ENCODE results near the gene TAC4. TPM values are rescaled to one million over a fixed set of nuclear protein-coding genes. Genes with fewer than 3 reads are reported as not detected.

The TAC4 gene
- total RNA-seq, 2 experiments from 2014 or later: not detected

- BruUV-seq (replicated peaks): no TSS peak
- Histone ChIP-seq H3K4me2 (ENCODE audit: low read length) (no peak overlapping the region), H3K4me1 (ENCODE audit: insufficient read depth, low read length, poor library complexity, severe bottlenecking) (no peaks in the 10 kb centered on the region), H3K79me2 (ENCODE audit: insufficient read depth, low read depth, low read length) (no peaks in the 10 kb centered on the region), H4K20me1 (ENCODE audit: insufficient read depth, low read length) (no peaks in the 10 kb centered on the region), H3K9me2 (ENCODE audit: insufficient read depth, low read length) (no peaks in the 10 kb centered on the region), H3K27ac (ENCODE audit: low read depth, low read length, poor library complexity, severe bottlenecking) (no peak overlapping the region), H2AFZ (ENCODE audit: low read length) (no peak overlapping the region), H3K4me3 (ENCODE audit: low read depth, low read length, poor library complexity, severe bottlenecking) (no peak overlapping the region), H3K9me3 (ENCODE audit: low read length) (no peaks in the 10 kb centered on the region), H3K36me3 (ENCODE audit: insufficient read depth, low read length) (no peaks in the 10 kb centered on the region)
- intact Hi-C loops (cut with micrococcal nuclease; ENCODE audit: unreplicated experiment): no loop called here
- no peak for TF ChIP-seq CTCF (conservative IDR thresholded peaks at IDR 0.05; ENCODE audit: low read length)
- TF ChIP-seq EZH2phosphoT487 (IDR thresholded peaks at IDR 0.05; ENCODE audit: borderline replicate concordance, low read depth, low read length): no peak
- CTCF ChIA-PET (ENCODE audit: unreplicated experiment): interaction anchor here (0.6 to 1.0 kb wide), 2 partner anchors 131 to 139 kb away, joined by 3 to 4 read pairs; no protein-coding TSS in a partner anchor
- POLR2A ChIA-PET: no interaction called here
- DNase-seq (ENCODE audit: low spot score): no peak
Measured at GRCh38 chr17:49866019-49866380, 18.1 kb upstream of the TAC4 start.

GRCh38 chr17:49862781-49863331 lies 15.0 kb upstream of the TAC4 start:
- intact Hi-C loops (cut with micrococcal nuclease; ENCODE audit: unreplicated experiment): no loop called here

More at GRCh38 chr17:49862781-49863331, 15.0 kb upstream of the TAC4 start:
- Histone ChIP-seq H4K20me1 (ENCODE audit: insufficient read depth, low read length) (no peaks in the 10 kb centered on the region; the same call in 1 of the 2 replicates), H3K9me2 (ENCODE audit: insufficient read depth, low read length) (no peaks in the 10 kb centered on the region), H3K4me2 (ENCODE audit: low read length) (no peak overlapping the region), H3K4me1 (ENCODE audit: insufficient read depth, low read length, poor library complexity, severe bottlenecking) (no peaks in the 10 kb centered on the region), H3K4me3 (ENCODE audit: low read depth, low read length, poor library complexity, severe bottlenecking) (no peak overlapping the region), H3K9me3 (ENCODE audit: low read length) (no peaks in the 10 kb centered on the region), H3K79me2 (ENCODE audit: insufficient read depth, low read depth, low read length) (no peaks in the 10 kb centered on the region), H3K36me3 (ENCODE audit: insufficient read depth, low read length) (no peaks in the 10 kb centered on the region), H2AFZ (ENCODE audit: low read length) (no peak overlapping the region), H3K27ac (ENCODE audit: low read depth, low read length, poor library complexity, severe bottlenecking) (no peak overlapping the region)
- ChIA-PET CTCF (ENCODE audit: unreplicated experiment) (no interaction called here), POLR2A (no interaction called here)
- no peak for DNase-seq (ENCODE audit: low spot score)
- TF ChIP-seq EZH2phosphoT487 (IDR thresholded peaks at IDR 0.05; ENCODE audit: borderline replicate concordance, low read depth, low read length) (no peak), CTCF (conservative IDR thresholded peaks at IDR 0.05; ENCODE audit: low read length) (no peak)
- BruUV-seq (replicated peaks): no TSS peak
